ENCODE measurements around the gene DHRS2.

GRCh38 chr14:23600806-23601205 lies 35.4 kb upstream of the DHRS2 start:
- no peak for TF ChIP-seq EZH2 (IDR thresholded peaks at IDR 0.05)
- TF ChIP-seq POLR2AphosphoS5 (IDR thresholded peaks at IDR 0.05; ENCODE audit: borderline replicate concordance, low read depth, low read length): no peak
- no peak for TF ChIP-seq FOXP2 (optimal IDR thresholded peaks at IDR 0.05; ENCODE audit: control extremely low read depth, extremely low read length, insufficient read depth)

All from SK-N-MC (cell line).